ENCODE data around the gene MT1E. TPM values are rescaled to one million over a fixed set of nuclear protein-coding genes. Genes with fewer than 3 reads are reported as not detected.
"Not testable (repeated sequence)": the region's sequence is repeated elsewhere in the genome, so short reads cannot be mapped to it uniquely, and the experiment has no call there.

Gene MT1E
- total RNA-seq, 4 donors from 2014 or later = 53.9 to 2,225 (median 195) TPM

GRCh38 chr16:56662357-56663354, 37.1 kb downstream of the MT1E start:
- DNase-seq = peak in 1 of 3 donors; percentile 25
- Histone ChIP-seq H3K4me3 (peak overlapping the region; percentile 5 to 44 (median 34)), H3K27me3 (no peaks in the 10 kb centered on the region), H3K27ac (peak overlapping the region in 1 of 4 donors; percentile 46), H3K4me1 (peaks cover 0 to 18% (median 2%) of the 10 kb centered on the region in 4 donors), H3K36me3 (peaks cover 0 to 6% (median 0%) of the 10 kb centered on the region in 3 donors), H3K9me3 (no peaks in the 10 kb centered on the region)
- no peak for TF ChIP-seq POLR2A (IDR thresholded peaks at IDR 0.05)
- no peak for TF ChIP-seq CTCF (IDR thresholded peaks at IDR 0.05)

- H3K4me1 ChIP-seq = peaks cover 0 to 25% (median 0%) of the 10 kb centered on the region in 4 donors
- H3K9me3 ChIP-seq = no peaks in the 10 kb centered on the region
- no peak overlapping the region for H3K4me3 ChIP-seq
- TF ChIP-seq POLR2A (IDR thresholded peaks at IDR 0.05) (no peak), CTCF (IDR thresholded peaks at IDR 0.05) (no peak)
- DNase-seq = no peak
- no peaks in the 10 kb centered on the region for H3K27me3 ChIP-seq
- H3K27ac ChIP-seq = no peak overlapping the region
- H3K36me3 ChIP-seq = peaks cover 0 to 6% (median 0%) of the 10 kb centered on the region in 3 donors
Measured at GRCh38 chr16:56664506-56664905, 38.9 kb downstream of the MT1E start.

GRCh38 chr16:56665286-56666261, 40.0 kb downstream of the MT1E start:
- not testable (repeated sequence) for H3K27ac ChIP-seq, H3K36me3 ChIP-seq, DNase-seq, H3K27me3 ChIP-seq, H3K9me3 ChIP-seq
- Histone ChIP-seq H3K4me3 (peak overlapping the region in 1 of 4 donors; percentile 56), H3K4me1 (peaks cover 0 to 31% (median 0%) of the 10 kb centered on the region in 4 donors)

GRCh38 chr16:56667581-56668571, 42.3 kb downstream of the MT1E start, which contains the start of gene MT1G:
Gene MT1G, minus strand, starts transcription at chr16:56668065. Its CDS starts 72 bp downstream, at chr16:56667993.
- H3K27ac ChIP-seq = peak within 1 kb of the TSS in 2 of 4 donors; percentile 48 to 93
- H3K9me3 ChIP-seq = no peaks in the 10 kb centered on the region
- H3K36me3 ChIP-seq = no peaks in the 10 kb centered on the region
- DNase-seq = peak in 2 of 3 donors; percentile 76 to 94
- no peaks in the 10 kb centered on the region for H3K27me3 ChIP-seq
- H3K4me3 ChIP-seq = peak within 1 kb of the TSS in 2 of 4 donors; percentile 34 to 56
- no peak for TF ChIP-seq CTCF (IDR thresholded peaks at IDR 0.05)
- peak; percentile 57 to 85 for TF ChIP-seq POLR2A (IDR thresholded peaks at IDR 0.05)
- peaks cover 0 to 25% (median 0%) of the 10 kb centered on the region in 4 donors for H3K4me1 ChIP-seq

Data from Peyer's patch (tissue), 4 donors.